Measurements from ENCODE around the gene PPM1N. TPM values are rescaled to one million over a fixed set of nuclear protein-coding genes. Genes with fewer than 3 reads are reported as not detected.

The PPM1N gene
- total and polyA plus RNA-seq, 2 of the 13 experiments (the other 11 are each of a cell fraction or from before 2014, with no cell fraction given): 0.31 to 1.8 TPM

GRCh38 chr19:45506246-45506988 lies 8.2 kb downstream of the PPM1N start (continued):
- TF ChIP-seq ARID4A (CRISPR knock-in tag; IDR thresholded peaks at IDR 0.05; ENCODE audit: borderline replicate concordance) (peak; percentile 72), RBM22 (optimal IDR thresholded peaks at IDR 0.05; ENCODE audit: low read length) (no peak), ZNF777 (CRISPR knock-in tag; IDR thresholded peaks at IDR 0.05) (no peak), ZKSCAN5 (CRISPR knock-in tag; IDR thresholded peaks at IDR 0.05) (no peak), ZNF281 (CRISPR knock-in tag; IDR thresholded peaks at IDR 0.05; ENCODE audit: borderline replicate concordance) (peak; percentile 53; the same call in 1 of the 2 replicates), ZNF563 (CRISPR knock-in tag; IDR thresholded peaks at IDR 0.05) (no peak; the same call in 1 of the 2 replicates), MLX (CRISPR knock-in tag; IDR thresholded peaks at IDR 0.05) (no peak), ADNP (CRISPR knock-in tag; IDR thresholded peaks at IDR 0.05) (no peak), ZMAT5 (CRISPR knock-in tag; IDR thresholded peaks at IDR 0.05; ENCODE audit: borderline replicate concordance, low read depth) (no peak)
